Measurements from ENCODE around the gene DMXL1.

- TF ChIP-seq CTCF (IDR thresholded peaks at IDR 0.05) (no peak), POLR2A (IDR thresholded peaks at IDR 0.05) (no peak)
Observed at GRCh38 chr5:119117237-119117636, 46.4 kb downstream of the DMXL1 start.
